Measurements from ENCODE around the gene TMEM25.
"Not testable (repeated sequence)": the region's sequence is repeated elsewhere in the genome, so short reads cannot be mapped to it uniquely, and the experiment has no call there.

TMEM25 gene

GRCh38 chr11:118530683-118531596 lies at the start of gene TMEM25:
Gene TMEM25, plus strand, starts transcription at chr11:118531192. Its CDS starts 610 bp downstream, at chr11:118531802.
- DNase-seq = peak; percentile 57

DNA sequence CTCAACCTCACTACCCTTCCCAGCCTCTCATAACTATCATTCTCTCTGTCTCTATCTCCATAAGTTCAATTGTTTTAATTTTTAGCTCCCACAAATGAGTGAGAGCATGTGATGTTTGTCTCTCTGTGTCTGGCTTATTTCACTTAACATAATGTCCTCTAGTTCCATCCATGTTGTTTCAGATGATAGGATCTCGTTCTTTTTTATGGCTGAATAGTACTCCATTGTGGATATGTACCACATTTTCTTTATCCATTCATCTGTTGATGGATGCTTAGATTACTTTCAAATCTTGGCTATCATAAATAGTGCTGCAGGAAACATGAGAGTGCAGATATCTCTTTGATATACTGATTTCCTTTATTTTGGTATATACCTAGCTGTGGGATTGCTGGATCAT lies 49.8 kb upstream of the TMEM25 start:
- DNase-seq = not testable (repeated sequence)

DNA sequence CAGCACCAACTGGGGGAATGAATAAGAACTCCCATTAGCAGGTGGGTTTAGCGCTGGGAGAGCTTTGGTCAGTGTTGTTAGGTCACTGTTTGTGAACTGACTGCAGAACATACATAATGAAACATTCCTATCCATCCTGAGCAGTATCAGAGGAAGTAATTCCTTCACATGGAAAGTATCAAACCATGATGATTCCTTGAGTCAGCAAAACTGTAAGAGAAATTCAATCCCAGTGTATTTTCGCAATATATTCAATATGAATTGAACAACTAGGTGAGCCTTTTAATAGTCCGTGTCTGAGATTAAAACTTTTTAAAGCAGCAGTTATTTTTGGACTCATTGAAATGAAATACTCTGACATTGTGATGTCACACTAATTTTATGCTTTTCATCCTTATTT lies 46.6 kb upstream of the TMEM25 start:
- DNase-seq = no peak

DNA sequence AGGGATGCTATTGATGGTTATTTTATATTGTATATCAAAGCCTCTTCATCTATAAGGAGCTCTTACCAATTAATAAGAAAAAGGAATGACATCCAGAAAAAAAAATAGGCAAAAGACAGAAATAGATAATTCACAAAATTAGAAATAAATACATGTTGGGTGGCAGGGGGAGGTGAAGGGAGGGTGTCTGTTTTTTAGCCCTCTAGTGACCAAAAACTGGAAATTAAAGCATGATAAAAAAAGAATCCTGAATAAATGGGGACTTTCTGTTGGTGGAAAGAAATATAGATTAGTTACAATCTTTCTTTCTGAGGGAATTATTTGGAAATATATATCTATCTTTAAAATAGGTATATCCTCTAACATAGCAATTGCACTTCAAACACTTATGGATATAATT lies 45.7 kb upstream of the TMEM25 start:
- DNase-seq = no peak

- DNase-seq = peak; percentile 86
These were observed 42.4 kb upstream of the TMEM25 start for GRCh38 chr11:118488480-118489109.

GRCh38 chr11:118491041-118491440 lies 40.0 kb upstream of the TMEM25 start:
- DNase-seq = no peak

- DNase-seq = no peak
These were observed 33.2 kb upstream of the TMEM25 start for GRCh38 chr11:118497831-118498230.

GRCh38 chr11:118503216-118503615 lies 27.8 kb upstream of the TMEM25 start:
- no peak for DNase-seq

DNA sequence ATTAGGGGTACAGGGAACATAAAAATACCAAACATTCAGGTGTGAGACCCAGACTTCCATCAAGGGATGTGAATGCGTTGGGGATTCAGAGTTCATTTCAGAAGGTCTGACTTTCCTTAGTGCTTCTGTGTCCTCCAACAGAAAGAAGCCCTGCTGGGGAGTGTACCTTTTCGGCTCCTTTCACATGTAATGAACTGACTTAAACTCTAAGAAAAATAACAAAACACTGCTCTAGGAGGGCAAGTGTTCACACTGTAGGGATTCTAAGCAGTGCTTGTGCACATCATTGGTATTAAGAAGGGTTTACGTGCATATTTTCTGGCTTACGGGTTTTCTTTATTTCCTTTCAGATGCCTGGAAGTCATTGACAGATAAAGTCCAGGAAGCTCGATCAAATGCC lies 19.4 kb upstream of the TMEM25 start:
- DNase-seq = no peak

GRCh38 chr11:118514103-118514502 lies 16.9 kb upstream of the TMEM25 start:
- DNase-seq = no peak

DNA sequence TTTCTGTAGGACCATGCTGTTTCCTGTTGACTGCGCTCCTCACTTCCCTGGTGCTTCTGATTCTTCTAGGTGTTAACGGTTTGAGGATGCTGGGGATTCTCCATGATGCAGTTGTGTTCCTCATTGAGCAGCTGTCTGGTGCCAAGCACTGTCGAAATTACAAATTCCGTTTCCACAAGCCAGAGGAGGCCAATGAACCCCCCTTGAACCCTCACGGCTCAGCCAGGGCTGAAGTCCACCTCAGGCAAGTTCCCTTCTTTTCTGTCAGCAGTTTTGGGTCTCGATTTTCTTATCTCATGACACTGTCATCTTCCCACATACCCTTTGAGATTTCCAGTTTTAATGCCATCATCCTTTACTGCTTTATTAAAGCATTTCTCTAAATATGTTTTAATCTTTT lies 11.4 kb upstream of the TMEM25 start:
- no peak for DNase-seq

DNA sequence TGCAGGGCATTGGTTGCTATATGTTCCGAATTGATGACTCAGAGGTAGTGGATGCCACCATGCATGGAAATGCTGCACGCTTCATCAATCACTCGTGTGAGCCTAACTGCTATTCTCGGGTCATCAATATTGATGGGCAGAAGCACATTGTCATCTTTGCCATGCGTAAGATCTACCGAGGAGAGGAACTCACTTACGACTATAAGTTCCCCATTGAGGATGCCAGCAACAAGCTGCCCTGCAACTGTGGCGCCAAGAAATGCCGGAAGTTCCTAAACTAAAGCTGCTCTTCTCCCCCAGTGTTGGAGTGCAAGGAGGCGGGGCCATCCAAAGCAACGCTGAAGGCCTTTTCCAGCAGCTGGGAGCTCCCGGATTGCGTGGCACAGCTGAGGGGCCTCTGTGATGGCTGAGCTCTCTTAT lies 9.1 kb upstream of the TMEM25 start:
- DNase-seq = no peak

GRCh38 chr11:118522571-118523072 lies 8.4 kb upstream of the TMEM25 start:
- DNase-seq = peak; percentile 20

- DNase-seq = no peak
These were observed 6.6 kb upstream of the TMEM25 start for GRCh38 chr11:118524356-118524755.

- no peak for DNase-seq
These were observed 6.1 kb upstream of the TMEM25 start for GRCh38 chr11:118524757-118525470.

- no peak for DNase-seq
These were observed 4.3 kb upstream of the TMEM25 start for GRCh38 chr11:118526688-118527087.

- no peak for DNase-seq
These were observed 3.9 kb upstream of the TMEM25 start, which contains the start of gene TTC36 for GRCh38 chr11:118527109-118527508. Gene TTC36, plus strand, starts transcription at chr11:118527474. Its CDS starts 21 bp downstream, at chr11:118527495.

- no peak for DNase-seq
These were observed 2.5 kb upstream of the TMEM25 start for GRCh38 chr11:118528511-118528910.

DNA sequence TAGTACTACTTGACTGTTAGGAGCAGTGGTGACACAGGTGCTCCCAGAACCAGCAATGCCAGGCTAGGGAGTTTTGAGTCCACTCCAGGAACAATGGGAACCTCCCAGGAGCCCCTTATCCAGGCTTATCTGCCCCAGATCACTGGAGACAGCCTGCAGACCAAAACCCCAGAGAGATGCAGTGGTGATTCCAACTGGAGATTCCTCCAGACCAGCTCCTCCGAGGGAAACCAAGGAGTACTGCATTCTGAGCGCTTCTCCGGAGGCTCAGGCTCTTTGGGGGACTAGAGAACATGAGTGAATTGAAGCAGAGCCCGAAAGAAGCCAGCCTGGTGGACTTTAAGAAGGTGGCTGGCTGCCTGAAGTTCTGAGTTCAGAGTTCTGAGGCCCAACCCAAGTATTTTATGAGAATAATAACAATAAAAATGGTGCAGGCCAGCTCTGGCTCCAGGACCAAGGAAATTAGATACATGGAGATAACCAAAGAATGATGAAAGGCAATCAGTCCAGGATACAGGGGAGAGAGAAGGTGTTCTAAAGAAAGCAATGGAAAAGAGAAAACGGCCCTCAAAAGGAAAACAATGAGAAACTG lies 1.3 kb upstream of the TMEM25 start:
- no peak for DNase-seq

GRCh38 chr11:118530180-118530682 lies 761 bp upstream of the TMEM25 start:
- DNase-seq = peak; percentile 66

DNA sequence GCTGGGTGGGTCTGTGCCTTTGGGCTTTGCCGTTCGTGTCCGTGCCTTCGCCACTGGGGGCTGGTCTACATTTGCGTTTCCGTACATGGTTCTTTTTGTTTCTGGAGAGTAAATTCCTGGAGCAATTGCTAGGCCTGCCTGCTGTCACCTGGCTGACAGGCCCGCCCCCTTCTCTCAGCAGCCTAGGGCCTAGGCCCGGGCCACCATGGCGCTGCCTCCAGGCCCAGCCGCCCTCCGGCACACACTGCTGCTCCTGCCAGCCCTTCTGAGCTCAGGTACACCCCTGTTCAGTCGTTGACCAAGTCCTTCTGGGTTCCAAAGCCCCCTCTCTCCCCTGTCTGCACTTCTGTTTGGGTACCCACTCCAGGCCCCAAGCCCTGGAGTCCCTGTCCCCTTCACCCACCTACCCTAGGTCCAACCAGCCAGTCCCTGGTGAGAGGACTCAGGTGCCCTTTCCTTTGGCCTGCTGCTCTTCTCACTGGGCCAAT lies 649 bp downstream of the TMEM25 start:
- DNase-seq = peak; percentile 41

- DNase-seq = no peak
These were observed 1.1 kb downstream of the TMEM25 start for GRCh38 chr11:118532091-118532490.
